ENCODE results near the gene SCAF1. TPM values are rescaled to one million over a fixed set of nuclear protein-coding genes. Genes with fewer than 3 reads are reported as not detected.
A peak's percentile ranks its signal among the peaks of the same experiment; 100 is the strongest.

SCAF1 gene
- total RNA-seq, result 53.1 TPM
- long read RNA-seq, partial matches to known transcripts, result 61 of 69 reads
- long read RNA-seq, other reads (novel, unspliced or antisense), result 8 of 69 reads

- DNase-seq (ENCODE audit: low spot score), result peak; percentile 99
- intact Hi-C loops (cut with DNase I), result loop anchor here (2.0 kb wide), 3 partner anchors 23 to 51 kb away; partner anchors contain the start of genes BCL2L12, IRF3, PRMT1 and PRR12
Observed at GRCh38 chr19:49641688-49642491, at the start of gene SCAF1. TSS of gene SCAF1 (plus strand) at chr19:49642209. CDS start at chr19:49645027, 2,818 bp downstream.

GRCh38 chr19:49592486-49593232 lies 49.4 kb upstream of the SCAF1 start:
- intact Hi-C loops (cut with DNase I), result loop anchor here (5.0 kb wide), 1 partner anchor 85 kb away; the partner anchor contains the start of gene PRMT1
- DNase-seq (ENCODE audit: low spot score), result no peak

GRCh38 chr19:49593233-49594113 lies 48.5 kb upstream of the SCAF1 start:
- DNase-seq (ENCODE audit: low spot score), result peak; percentile 95
- intact Hi-C loops (cut with DNase I), result loop anchor here (5.0 kb wide), 1 partner anchor 84 kb away; the partner anchor contains the start of gene PRMT1

- intact Hi-C loops (cut with DNase I), result loop anchor here (5.0 kb wide), 1 partner anchor 83 kb away; the partner anchor contains the start of gene PRMT1
- DNase-seq (ENCODE audit: low spot score), result no peak
Observed at GRCh38 chr19:49594157-49594992, 47.6 kb upstream of the SCAF1 start.

GRCh38 chr19:49594993-49595818 lies 46.8 kb upstream of the SCAF1 start:
- intact Hi-C loops (cut with DNase I), result loop anchor here (5.0 kb wide), 1 partner anchor 82 kb away; the partner anchor contains the start of gene PRMT1
- no peak for DNase-seq (ENCODE audit: low spot score)

- intact Hi-C loops (cut with DNase I), result no loop called here
Observed at GRCh38 chr19:49595819-49596404, 46.1 kb upstream of the SCAF1 start.

GRCh38 chr19:49596407-49596806 lies 45.6 kb upstream of the SCAF1 start:
- intact Hi-C loops (cut with DNase I), result no loop called here
- DNase-seq (ENCODE audit: low spot score), result no peak

More at GRCh38 chr19:49595819-49596404, 46.1 kb upstream of the SCAF1 start:
- no peak for DNase-seq (ENCODE audit: low spot score)

GRCh38 chr19:49596954-49597702 lies 44.9 kb upstream of the SCAF1 start:
- DNase-seq (ENCODE audit: low spot score), result no peak
- intact Hi-C loops (cut with DNase I), result no loop called here

- intact Hi-C loops (cut with DNase I), result no loop called here
- no peak for DNase-seq (ENCODE audit: low spot score)
Observed at GRCh38 chr19:49597703-49597974, 44.4 kb upstream of the SCAF1 start.

GRCh38 chr19:49599378-49600295 lies 42.4 kb upstream of the SCAF1 start:
- intact Hi-C loops (cut with DNase I), result no loop called here
- no peak for DNase-seq (ENCODE audit: low spot score)

GRCh38 chr19:49601482-49602038 lies 40.4 kb upstream of the SCAF1 start:
- intact Hi-C loops (cut with DNase I), result no loop called here
- DNase-seq (ENCODE audit: low spot score), result no peak

- intact Hi-C loops (cut with DNase I), result no loop called here
Observed at GRCh38 chr19:49602806-49603205, 39.2 kb upstream of the SCAF1 start.

GRCh38 chr19:49605605-49606004 lies 36.4 kb upstream of the SCAF1 start:
- DNase-seq (ENCODE audit: low spot score), result no peak
- intact Hi-C loops (cut with DNase I), result no loop called here

More at GRCh38 chr19:49602806-49603205, 39.2 kb upstream of the SCAF1 start:
- no peak for DNase-seq (ENCODE audit: low spot score)

GRCh38 chr19:49609499-49610092 lies 32.4 kb upstream of the SCAF1 start:
- DNase-seq (ENCODE audit: low spot score), result no peak
- intact Hi-C loops (cut with DNase I), result no loop called here

- intact Hi-C loops (cut with DNase I), result no loop called here
- no peak for DNase-seq (ENCODE audit: low spot score)
Observed at GRCh38 chr19:49613374-49613773, 28.6 kb upstream of the SCAF1 start.
